Glutamatergic neuron (in vitro differentiated cells): ENCODE data around the gene AEN. TPM values are rescaled to one million over a fixed set of nuclear protein-coding genes. Genes with fewer than 3 reads are reported as not detected.

ENCODE experiments used
- DNase-seq: peaks from one replicate; pipeline ENCODE4 v3.0.0; 2022
- H3K27ac Mint-ChIP-seq: one replicate; pipeline ENCODE4 v1.8.0; 2020; ENCODE audit warnings: mild to moderate bottlenecking, mixed read lengths, inconsistent platforms; ENCODE audit not compliant: unreplicated experiment
- H3K27me3 Mint-ChIP-seq: one replicate; pipeline ENCODE4 v1.8.0; 2020; ENCODE audit warnings: mild to moderate bottlenecking, moderate library complexity, mixed read lengths, inconsistent platforms; ENCODE audit not compliant: unreplicated experiment
- H3K36me3 Mint-ChIP-seq: one replicate; pipeline ENCODE4 v1.8.0; 2020; ENCODE audit warnings: mild to moderate bottlenecking, mixed read lengths, inconsistent platforms; ENCODE audit not compliant: unreplicated experiment
- H3K4me1 Mint-ChIP-seq: one replicate; pipeline ENCODE4 v1.8.0; 2020; ENCODE audit warnings: mild to moderate bottlenecking, low read depth, mixed read lengths, inconsistent platforms; ENCODE audit not compliant: unreplicated experiment
- H3K4me3 Mint-ChIP-seq: one replicate; pipeline ENCODE4 v1.8.0; 2020; ENCODE audit warnings: mild to moderate bottlenecking, mixed read lengths, inconsistent platforms; ENCODE audit not compliant: unreplicated experiment
- H3K9me3 Mint-ChIP-seq: one replicate; pipeline ENCODE4 v1.8.0; 2020; ENCODE audit warnings: mild to moderate bottlenecking, moderate library complexity, mixed read lengths, inconsistent platforms; ENCODE audit not compliant: unreplicated experiment
- total RNA-seq: library from RNA; stranded (reverse); fragmentation: NEBNext Ultra II Directional; extraction: Animal tissue kit (Norgen Biotek cat#: 25700); gene quantifications from one replicate; pipeline ENCODE4 v1.2.1, GENCODE V29; 2021; ENCODE audit not compliant: unreplicated experiment
- TF ChIP-seq, protein P1 (sequence below): fragments of 200-600 bp; sonication (generic); IDR thresholded peaks from one replicate; pipeline ENCODE4 v1.5.0; 2021; ENCODE audit not compliant: partially characterized antibody, unreplicated experiment

The AEN gene
- total RNA-seq, 1 donor from 2014 or later, result 15.4 TPM

DNA sequence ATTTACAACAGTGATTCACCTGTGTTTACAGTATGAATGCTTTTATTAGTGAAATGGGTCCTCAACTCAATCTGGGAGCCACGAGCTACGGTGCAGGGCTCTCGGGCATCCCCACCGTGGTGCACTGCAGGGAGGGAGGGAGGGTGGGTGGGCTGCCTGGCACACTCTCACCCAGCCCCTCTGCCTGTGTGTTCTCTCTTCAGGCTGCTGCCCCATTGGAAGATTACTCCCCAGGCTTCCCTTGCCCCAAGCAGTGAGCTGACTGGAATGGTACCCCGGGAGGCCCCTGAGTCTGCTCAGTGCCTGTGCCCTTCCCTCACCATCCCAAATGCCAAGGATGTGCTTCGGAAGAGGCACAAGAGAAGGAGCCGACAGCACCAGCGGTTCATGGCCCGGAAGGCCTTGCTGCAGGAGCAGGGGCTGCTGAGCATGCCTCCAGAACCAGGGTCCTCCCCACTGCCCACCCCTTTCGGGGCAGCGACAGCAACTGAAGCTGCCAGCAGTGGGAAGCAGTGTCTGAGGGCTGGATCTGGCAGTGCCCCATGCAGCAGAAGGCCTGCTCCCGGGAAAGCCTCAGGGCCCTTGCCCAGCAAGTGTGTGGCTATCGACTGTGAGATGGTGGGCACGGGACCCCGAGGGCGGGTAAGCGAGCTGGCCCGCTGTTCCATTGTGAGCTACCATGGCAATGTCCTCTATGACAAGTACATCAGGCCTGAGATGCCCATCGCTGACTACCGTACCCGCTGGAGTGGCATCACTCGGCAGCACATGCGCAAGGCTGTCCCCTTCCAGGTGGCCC, 5.0 kb downstream of the AEN start:
- Mint-ChIP-seq H3K36me3 (peaks cover 4% of the 10 kb centered on the region), H3K4me1 (peaks cover 18% of the 10 kb centered on the region), H3K27ac (no peak overlapping the region)

DNA sequence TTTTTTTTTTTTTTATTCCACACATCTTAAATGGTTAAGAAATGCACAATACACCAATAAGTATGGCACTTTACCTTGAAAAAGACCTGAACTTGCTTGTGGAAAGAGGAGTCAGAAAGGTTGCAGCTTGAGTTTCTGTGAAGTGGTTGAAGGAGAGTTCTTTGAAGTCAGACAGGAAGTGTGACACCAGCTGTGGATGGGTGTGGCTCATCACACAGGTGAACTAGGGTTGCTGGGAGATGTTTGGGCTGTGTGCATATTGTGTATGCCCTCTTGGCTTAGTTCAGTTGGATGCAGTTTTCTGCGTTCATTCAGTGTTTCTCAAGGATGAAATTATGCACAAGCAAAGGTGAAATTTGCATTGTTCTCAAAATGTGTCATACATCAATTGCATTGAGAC, 6.3 kb downstream of the AEN start:
- Mint-ChIP-seq H3K36me3 (peaks cover 4% of the 10 kb centered on the region), H3K9me3 (no peaks in the 10 kb centered on the region), H3K27me3 (peaks cover 5% of the 10 kb centered on the region), H3K4me3 (no peak overlapping the region), H3K4me1 (peaks cover 10% of the 10 kb centered on the region), H3K27ac (no peak overlapping the region)
- TF ChIP-seq, protein P1, sequence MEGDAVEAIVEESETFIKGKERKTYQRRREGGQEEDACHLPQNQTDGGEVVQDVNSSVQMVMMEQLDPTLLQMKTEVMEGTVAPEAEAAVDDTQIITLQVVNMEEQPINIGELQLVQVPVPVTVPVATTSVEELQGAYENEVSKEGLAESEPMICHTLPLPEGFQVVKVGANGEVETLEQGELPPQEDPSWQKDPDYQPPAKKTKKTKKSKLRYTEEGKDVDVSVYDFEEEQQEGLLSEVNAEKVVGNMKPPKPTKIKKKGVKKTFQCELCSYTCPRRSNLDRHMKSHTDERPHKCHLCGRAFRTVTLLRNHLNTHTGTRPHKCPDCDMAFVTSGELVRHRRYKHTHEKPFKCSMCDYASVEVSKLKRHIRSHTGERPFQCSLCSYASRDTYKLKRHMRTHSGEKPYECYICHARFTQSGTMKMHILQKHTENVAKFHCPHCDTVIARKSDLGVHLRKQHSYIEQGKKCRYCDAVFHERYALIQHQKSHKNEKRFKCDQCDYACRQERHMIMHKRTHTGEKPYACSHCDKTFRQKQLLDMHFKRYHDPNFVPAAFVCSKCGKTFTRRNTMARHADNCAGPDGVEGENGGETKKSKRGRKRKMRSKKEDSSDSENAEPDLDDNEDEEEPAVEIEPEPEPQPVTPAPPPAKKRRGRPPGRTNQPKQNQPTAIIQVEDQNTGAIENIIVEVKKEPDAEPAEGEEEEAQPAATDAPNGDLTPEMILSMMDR, result no peak
- no peak for DNase-seq

More for the DNA sequence above, 5.0 kb downstream of the AEN start:
- H3K4me3 Mint-ChIP-seq, result no peak overlapping the region
- H3K9me3 Mint-ChIP-seq, result no peaks in the 10 kb centered on the region
- TF ChIP-seq, protein P1, result no peak
- no peak for DNase-seq
- peaks cover 3% of the 10 kb centered on the region for H3K27me3 Mint-ChIP-seq

DNA sequence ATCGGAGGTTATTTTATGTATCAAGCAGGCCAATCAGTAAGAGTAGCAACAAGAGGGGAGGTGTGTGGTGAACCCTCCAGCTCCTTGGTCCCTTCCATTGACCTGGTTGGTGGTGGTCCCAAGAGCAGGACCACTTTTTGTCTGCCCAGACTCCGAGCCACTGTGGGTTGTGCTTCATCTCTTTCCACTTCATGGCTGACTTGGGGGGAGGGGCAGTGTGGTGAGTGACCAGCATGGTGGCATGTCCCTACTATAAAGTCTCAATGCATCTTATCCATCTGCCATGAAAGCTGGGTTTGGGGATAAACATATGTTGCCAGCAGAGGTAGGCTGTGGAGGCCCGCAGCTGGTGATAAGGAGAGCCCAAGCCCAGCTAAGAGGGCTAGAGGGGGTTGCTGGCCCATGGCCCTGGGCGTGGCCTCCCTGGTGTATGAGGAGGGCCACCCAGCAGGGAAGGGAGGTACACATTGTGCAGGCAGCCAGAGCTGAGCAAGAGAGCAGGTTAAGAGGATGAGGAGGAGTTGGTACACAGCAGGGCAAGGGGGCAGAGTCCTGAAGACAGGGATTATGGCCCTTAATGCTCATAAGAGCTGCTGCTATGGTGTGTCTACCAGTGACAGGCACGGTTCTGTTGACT, 7.0 kb downstream of the AEN start:
- TF ChIP-seq, protein P1, result no peak
- DNase-seq, result no peak
- Mint-ChIP-seq H3K4me3 (no peak overlapping the region), H3K36me3 (peaks cover 4% of the 10 kb centered on the region), H3K4me1 (peaks cover 7% of the 10 kb centered on the region), H3K9me3 (no peaks in the 10 kb centered on the region), H3K27me3 (peaks cover 8% of the 10 kb centered on the region), H3K27ac (no peak overlapping the region)

DNA sequence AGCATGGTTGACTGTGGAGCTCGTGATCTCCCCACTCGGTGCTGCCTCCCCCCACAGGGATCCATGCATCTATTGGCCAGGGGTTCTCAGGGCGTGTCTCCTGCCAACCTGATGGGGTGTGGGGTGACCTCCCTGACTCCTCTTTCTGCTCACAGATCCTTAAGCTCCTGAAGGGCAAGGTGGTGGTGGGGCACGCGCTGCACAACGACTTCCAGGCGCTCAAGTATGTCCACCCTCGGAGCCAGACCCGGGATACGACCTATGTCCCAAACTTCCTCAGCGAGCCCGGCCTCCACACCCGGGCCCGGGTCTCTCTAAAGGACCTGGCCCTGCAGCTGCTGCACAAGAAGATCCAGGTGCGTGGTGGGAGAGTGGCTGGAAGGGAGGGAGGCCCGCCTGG, 7.9 kb downstream of the AEN start:
- H3K27ac Mint-ChIP-seq, result no peak overlapping the region
- TF ChIP-seq, protein P1, result no peak
- H3K4me3 Mint-ChIP-seq, result no peak overlapping the region
- DNase-seq, result no peak
- H3K4me1 Mint-ChIP-seq, result peaks cover 7% of the 10 kb centered on the region
- no peaks in the 10 kb centered on the region for H3K9me3 Mint-ChIP-seq
- H3K36me3 Mint-ChIP-seq, result peaks cover 4% of the 10 kb centered on the region
- peaks cover 8% of the 10 kb centered on the region for H3K27me3 Mint-ChIP-seq
